ENCODE data around the gene TRPV3. TPM values are rescaled to one million over a fixed set of nuclear protein-coding genes. Genes with fewer than 3 reads are reported as not detected.
"Not testable (repeated sequence)": the region's sequence is repeated elsewhere in the genome, so short reads cannot be mapped to it uniquely, and the experiment has no call there.

TRPV3 gene
- polyA plus RNA-seq, 4 donors: 0.61 to 1.1 (median 1.0) TPM

- no peak for DNase-seq (ENCODE audit: low read depth in 4 of 4, low spot score in 3 of 4)
Observed at GRCh38 chr17:3574231-3574630, 16.6 kb upstream of the TRPV3 start.

- no peak for DNase-seq (ENCODE audit: low read depth in 4 of 4, low spot score in 3 of 4)
Observed at GRCh38 chr17:3573246-3574100, 15.9 kb upstream of the TRPV3 start.

DNA sequence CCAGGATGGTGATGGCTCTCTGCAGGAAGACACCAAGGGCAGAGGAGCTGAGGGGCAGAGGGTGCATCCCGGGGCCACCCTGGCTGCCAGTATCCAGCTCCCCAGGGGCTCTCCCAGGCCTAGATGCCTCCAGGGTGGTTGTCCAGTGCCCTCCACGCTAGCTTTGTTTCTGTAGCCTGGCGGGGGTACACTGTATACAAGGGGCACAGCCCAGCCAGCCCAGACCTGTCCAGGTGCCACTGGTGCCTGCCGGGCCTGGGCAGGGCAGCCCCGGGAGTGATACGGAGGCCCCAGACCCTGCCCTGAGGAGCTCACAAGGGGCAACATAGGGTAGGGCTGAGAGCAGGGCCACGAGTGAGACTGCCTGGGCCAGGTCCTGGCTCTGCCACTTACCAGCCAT lies 14.6 kb upstream of the TRPV3 start:
- DNase-seq (ENCODE audit: low read depth in 4 of 4, low spot score in 3 of 4): no peak

DNA sequence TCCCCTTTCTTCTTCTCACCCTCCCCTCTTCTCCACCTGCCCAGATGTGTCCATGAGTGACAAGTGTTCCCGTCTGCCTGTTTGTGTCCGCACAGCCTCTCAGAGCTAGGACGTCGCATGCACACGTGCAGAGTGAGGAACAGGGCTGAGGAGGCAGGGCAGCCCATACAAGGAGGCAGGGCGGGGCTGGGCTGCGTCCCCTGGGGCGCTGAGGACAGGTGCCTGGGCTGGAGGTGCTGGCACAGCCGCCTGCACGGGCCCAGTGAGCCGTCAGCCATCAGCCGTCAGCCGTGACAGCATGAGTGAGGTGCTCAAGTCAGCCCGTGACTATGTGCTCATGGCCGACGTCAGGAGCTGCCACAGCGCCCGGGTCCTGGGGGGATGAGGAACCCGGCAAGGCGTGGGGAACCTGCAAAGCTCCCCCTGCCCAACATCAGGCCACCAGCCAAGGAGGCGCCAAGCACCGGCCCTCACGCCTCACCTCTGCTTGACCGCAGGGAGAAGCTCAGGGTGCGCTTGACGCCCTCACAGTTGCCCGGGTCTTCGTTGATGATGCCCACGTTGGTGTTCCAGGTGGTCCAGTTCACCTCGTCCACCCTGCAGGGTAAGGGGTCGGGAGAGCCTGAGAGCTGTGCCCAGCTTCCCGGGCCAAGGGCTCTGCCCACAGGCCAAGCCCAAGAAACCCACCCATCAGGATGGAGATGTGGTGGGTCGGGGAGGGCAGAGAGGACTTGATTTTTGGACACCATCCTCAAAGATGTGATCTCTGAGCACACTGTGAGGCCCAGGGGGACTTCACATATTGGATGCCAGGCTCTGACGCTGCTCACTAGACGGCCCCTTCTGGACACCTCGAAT lies 13.7 kb upstream of the TRPV3 start:
- no peak for DNase-seq (ENCODE audit: low read depth in 4 of 4, low spot score in 3 of 4)

- DNase-seq (ENCODE audit: low read depth in 4 of 4, low spot score in 3 of 4): no peak
Observed at GRCh38 chr17:3569534-3570137, 12.0 kb upstream of the TRPV3 start.

GRCh38 chr17:3566551-3566950 lies 8.9 kb upstream of the TRPV3 start:
- DNase-seq (ENCODE audit: low read depth in 4 of 4, low spot score in 3 of 4): no peak

DNA sequence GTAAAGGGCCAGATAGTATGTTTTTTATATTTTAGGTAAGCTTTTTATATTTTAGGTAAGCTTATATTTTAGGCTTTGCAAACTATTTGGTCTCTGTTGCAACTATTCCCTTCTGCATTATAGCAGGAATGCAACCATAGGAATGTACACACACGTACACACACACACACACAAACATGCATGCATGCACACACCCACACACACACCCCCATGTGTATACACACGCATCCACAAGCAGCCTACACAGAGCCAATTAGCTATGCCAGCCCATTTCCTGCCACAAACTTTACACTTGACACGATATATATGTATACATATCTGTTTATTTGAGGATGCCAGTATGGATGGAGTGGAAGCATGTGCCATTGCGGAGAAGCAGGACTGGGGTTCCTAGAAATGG lies 7.5 kb upstream of the TRPV3 start:
- no peak for DNase-seq (ENCODE audit: low read depth in 4 of 4, low spot score in 3 of 4)

- DNase-seq (ENCODE audit: low read depth in 4 of 4, low spot score in 3 of 4): not testable (repeated sequence)
Observed at GRCh38 chr17:3564241-3564640, 6.6 kb upstream of the TRPV3 start.

- DNase-seq (ENCODE audit: low read depth in 4 of 4, low spot score in 3 of 4): no peak
Observed at GRCh38 chr17:3559270-3559645, 1.6 kb upstream of the TRPV3 start.

- DNase-seq (ENCODE audit: low read depth in 4 of 4, low spot score in 3 of 4): no peak
Observed at GRCh38 chr17:3558603-3559269, 1.1 kb upstream of the TRPV3 start.

GRCh38 chr17:3556916-3557767 lies 470 bp downstream of the TRPV3 start:
- DNase-seq (ENCODE audit: low read depth in 4 of 4, low spot score in 3 of 4): no peak

DNA sequence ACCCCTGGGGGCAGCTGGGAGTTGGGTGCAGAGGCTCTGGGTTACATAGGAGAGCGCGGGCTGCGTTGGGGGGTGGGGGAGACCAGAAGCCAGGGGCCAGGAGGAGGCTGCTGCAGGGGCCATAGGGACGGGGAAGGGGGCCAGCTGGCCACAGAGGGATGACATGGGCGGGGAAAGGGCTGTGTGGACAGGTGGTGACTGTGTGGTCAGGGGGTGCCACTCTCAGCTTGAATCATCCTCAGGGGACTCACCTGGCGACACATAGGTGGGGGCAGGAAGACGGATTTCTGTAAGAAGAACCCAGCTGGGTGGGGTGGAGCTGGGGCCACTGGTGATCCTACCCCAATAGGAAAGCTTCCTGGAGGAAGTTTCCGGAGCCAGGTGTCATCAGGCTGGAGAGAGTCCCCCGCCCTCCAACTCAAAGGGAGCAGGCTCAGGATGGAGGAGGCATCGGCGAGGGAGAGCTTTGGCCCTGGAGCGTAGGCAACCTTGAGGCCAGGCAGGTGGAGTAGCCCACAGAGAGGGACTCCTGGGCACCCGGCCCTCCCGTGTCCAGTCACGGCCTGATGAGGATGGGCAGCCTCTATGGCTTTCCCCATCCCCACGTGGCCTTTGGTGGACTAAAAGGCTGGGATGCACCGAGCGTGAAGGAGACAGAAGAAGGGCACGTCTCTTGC lies 1.2 kb downstream of the TRPV3 start:
- DNase-seq (ENCODE audit: low read depth in 4 of 4, low spot score in 3 of 4): no peak

GRCh38 chr17:3555189-3555796 lies 2.3 kb downstream of the TRPV3 start:
- DNase-seq (ENCODE audit: low read depth in 4 of 4, low spot score in 3 of 4): no peak

GRCh38 chr17:3554440-3554839 lies 3.2 kb downstream of the TRPV3 start:
- DNase-seq (ENCODE audit: low read depth in 4 of 4, low spot score in 3 of 4): no peak

GRCh38 chr17:3553419-3554401 lies 3.9 kb downstream of the TRPV3 start:
- DNase-seq (ENCODE audit: low read depth in 4 of 4, low spot score in 3 of 4): no peak

DNA sequence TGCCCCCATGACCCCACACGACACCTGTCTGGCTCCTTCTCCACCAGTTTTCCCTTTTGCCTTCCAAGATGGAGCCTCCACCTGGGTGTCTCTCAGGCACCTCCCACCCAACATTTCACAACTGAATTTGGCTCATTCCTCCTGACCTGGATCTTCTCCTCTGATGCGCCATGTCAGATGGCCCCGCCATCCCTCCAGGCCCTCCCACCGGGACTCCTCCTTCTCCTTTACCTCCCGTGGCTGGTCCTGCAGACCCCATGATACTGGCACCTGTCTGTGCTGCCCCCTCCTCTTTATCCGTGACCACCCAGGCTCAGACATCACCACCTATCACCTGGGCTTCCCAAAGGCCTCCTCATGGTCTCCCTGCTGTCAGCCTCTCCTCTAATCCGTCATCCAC lies 4.7 kb downstream of the TRPV3 start:
- no peak for DNase-seq (ENCODE audit: low read depth in 4 of 4, low spot score in 3 of 4)

- DNase-seq (ENCODE audit: low read depth in 4 of 4, low spot score in 3 of 4): no peak
Observed at GRCh38 chr17:3551189-3551588, 6.4 kb downstream of the TRPV3 start.
